SK-N-SH (cell line): ENCODE measurements around the gene CDH2. TPM values are rescaled to one million over a fixed set of nuclear protein-coding genes. Genes with fewer than 3 reads are reported as not detected.

Source experiments
- CTCF ChIA-PET: fragments of 300-600, 350-600 bp; formaldehyde crosslinking; extraction: SDS; loops from one replicate; lab custom pipeline; 2021; lab: Yijun Ruan, JAX
- POLR2A ChIA-PET: fragments of 350-600 bp; sonication (Branson Sonifier 250); formaldehyde crosslinking; extraction: SDS; loops from one replicate; lab custom pipeline; 2020; ENCODE audit warnings: antibody characterized with exemption, inconsistent platforms; lab: Yijun Ruan, JAX
- DNase-seq: peaks from one replicate; pipeline ENCODE4 v3.0.0; 2012
- H2AFZ ChIP-seq: fragments of 200-600 bp; sonication (generic); 2 replicates; pipeline ENCODE4 v1.8.1; 2016; ENCODE audit warnings: antibody characterized with exemption, mild to moderate bottlenecking, low read depth
- H3F3A ChIP-seq: fragments of 200-600 bp; sonication (generic); replicated peaks from 2 replicates; pipeline ENCODE3; 2016; ENCODE audit warnings: antibody characterized with exemption, mild to moderate bottlenecking; ENCODE audit not compliant: insufficient read depth
- H3K27ac ChIP-seq, 2 experiments: fragments of 200-500 bp in 1 of 2; fragments of 200-600 bp in 1 of 2; sonication (Bioruptor generic) in 1 of 2; sonication (generic), shearing (Covaris generic) in 1 of 2; 2 replicates each; pipeline versions ENCODE4 v1.5.1 to v1.6.1; 2014 to 2016; ENCODE audit warnings: low read depth in 2 of 2, inconsistent platforms in 1 of 2, low read length in 1 of 2, mild to moderate bottlenecking in 1 of 2, mixed read lengths in 1 of 2
- H3K27me3 ChIP-seq: fragments of 200-600 bp; sonication (generic), shearing (Covaris generic); 2 replicates; pipeline ENCODE4 v1.6.1; 2016; ENCODE audit warnings: mixed run types; ENCODE audit not compliant: insufficient read depth
- H3K36me3 ChIP-seq, 2 experiments: fragments of 200-500 bp in 1 of 2; fragments of 200-600 bp in 1 of 2; sonication (Bioruptor generic) in 1 of 2; sonication (generic) in 1 of 2; replicated peaks in 1 of 2; 2 replicates each; pipeline versions ENCODE3 to v1.5.1; 2014 to 2016; ENCODE audit warnings: low read length in 1 of 2, mild to moderate bottlenecking in 1 of 2; ENCODE audit not compliant: insufficient read depth in 2 of 2, control insufficient read depth in 1 of 2
- H3K4me1 ChIP-seq, 2 experiments: fragments of 200-500 bp in 1 of 2; fragments of 200-600 bp in 1 of 2; sonication (Bioruptor generic) in 1 of 2; sonication (generic), shearing (Covaris generic) in 1 of 2; 2 replicates each; pipeline versions ENCODE4 v1.5.1 to v1.6.1; 2014 to 2016; ENCODE audit warnings: low read depth in 1 of 2, low read length in 1 of 2, mixed run types in 1 of 2; ENCODE audit not compliant: insufficient read depth in 2 of 2, control insufficient read depth in 1 of 2
- H3K4me2 ChIP-seq: fragments of 200-600 bp; sonication (generic), shearing (Covaris generic); 2 replicates; pipeline ENCODE4 v1.6.1; 2017; ENCODE audit warnings: mixed run types
- H3K4me3 ChIP-seq, 2 experiments: fragments of 200-500 bp in 1 of 2; fragments of 200-600 bp in 1 of 2; sonication (Bioruptor generic) in 1 of 2; sonication (generic), shearing (Covaris generic) in 1 of 2; 2 replicates each; pipeline versions ENCODE4 v1.5.1 to v1.8.1; 2014 to 2016; ENCODE audit warnings: low read depth in 2 of 2, inconsistent platforms in 1 of 2, low read length in 1 of 2, mild to moderate bottlenecking in 1 of 2, mixed read lengths in 1 of 2, moderate library complexity in 1 of 2
- H3K79me2 ChIP-seq: fragments of 200-600 bp; sonication (generic); 2 replicates; pipeline ENCODE4 v1.8.1; 2017; ENCODE audit warnings: mild to moderate bottlenecking; ENCODE audit not compliant: insufficient read depth
- H3K9ac ChIP-seq: fragments of 200-600 bp; sonication (generic); 2 replicates; pipeline ENCODE4 v1.6.1; 2017; ENCODE audit warnings: mixed run types
- H3K9me2 ChIP-seq: fragments of 200-600 bp; sonication (generic); 2 replicates; pipeline ENCODE4 v1.6.1; 2017; ENCODE audit warnings: mixed run types
- H3K9me3 ChIP-seq: fragments of 200-600 bp; sonication (generic); 2 replicates; pipeline ENCODE4 v1.6.1; 2017; ENCODE audit warnings: mixed run types, mild to moderate bottlenecking, moderate library complexity
- H4K20me1 ChIP-seq: fragments of 200-600 bp; sonication (generic); 2 replicates; pipeline ENCODE4 v1.6.1; 2017; ENCODE audit warnings: mild to moderate bottlenecking, mixed run types; ENCODE audit not compliant: insufficient read depth
- ELF1 ChIP-seq: IDR thresholded peaks from 2 replicates; pipeline ENCODE4 v1.4.0; 2012
- EP300 ChIP-seq, 2 experiments: IDR thresholded peaks; 2 replicates each; pipeline versions ENCODE4 v1.4.0 to v1.6.1; 2012; ENCODE audit warnings: borderline replicate concordance in 1 of 2, low read depth in 1 of 2, low read length in 1 of 2
- EZH2phosphoT487 ChIP-seq: fragments of 200-600 bp; sonication (generic); IDR thresholded peaks from 2 replicates; pipeline ENCODE4 v1.6.1; 2017; ENCODE audit warnings: low read depth, mixed run types, mild to moderate bottlenecking, antibody characterized with exemption, moderate library complexity, borderline replicate concordance
- FOSL2 ChIP-seq: IDR thresholded peaks from 2 replicates; pipeline ENCODE4 v1.4.0; 2012; ENCODE audit warnings: low read depth, mild to moderate bottlenecking, moderate library complexity, borderline replicate concordance
- FOXM1 ChIP-seq: IDR thresholded peaks from 2 replicates; pipeline ENCODE4 v1.4.0; 2012; ENCODE audit warnings: low read depth, mild to moderate bottlenecking
- JUND ChIP-seq: IDR thresholded peaks from 2 replicates; pipeline ENCODE4 v1.4.0; 2012
- NFIC ChIP-seq: IDR thresholded peaks from 2 replicates; pipeline ENCODE4 v1.4.0; 2012; ENCODE audit warnings: borderline replicate concordance
- NRF1 ChIP-seq: IDR thresholded peaks from 2 replicates; pipeline ENCODE4 v1.6.1; 2012; ENCODE audit warnings: low read depth, mild to moderate bottlenecking, low read length
- RAD21 ChIP-seq: IDR thresholded peaks from 2 replicates; pipeline ENCODE4 v1.6.1; 2012; ENCODE audit warnings: mild to moderate bottlenecking, low read length
- RCOR1 ChIP-seq: fragments of 150-350 bp; IDR thresholded peaks from 2 replicates; pipeline ENCODE4 v1.6.1; 2017; ENCODE audit warnings: antibody characterized with exemption, low read length
- RFX5 ChIP-seq: IDR thresholded peaks from 2 replicates; pipeline ENCODE4 v1.6.1; 2012; ENCODE audit warnings: mild to moderate bottlenecking, improper control_type of control experiment, low read length
- SMC3 ChIP-seq: IDR thresholded peaks from 2 replicates; pipeline ENCODE4 v1.6.1; 2012; ENCODE audit warnings: low read depth, low read length, improper control_type of control experiment
- TAF1 ChIP-seq: IDR thresholded peaks from 2 replicates; pipeline ENCODE4 v1.6.1; 2012; ENCODE audit warnings: low read depth, mild to moderate bottlenecking, low read length, moderate library complexity, borderline replicate concordance
- WGBS: methylation state at CpG from one replicate; pipeline ENCODE4 v1.1.6; 2017; ENCODE audit warnings: low lambda C conversion rate; 5-methylcytosine and 5-hydroxymethylcytosine counted together
- polyA plus RNA-seq, 3 experiments: library from polyadenylated mRNA; depleted of rRNA; stranded (reverse); fragments of >200 nt; gene quantifications; 2 replicates each; pipeline ENCODE4 v1.2.3, GENCODE V29; 2012
- TF ChIP-seq, protein P1 (sequence below): IDR thresholded peaks from 2 replicates; pipeline ENCODE4 v1.4.0; 2012; ENCODE audit warnings: low read depth, borderline replicate concordance
- TF ChIP-seq, protein P2 (sequence below): fragments of 150-350 bp; IDR thresholded peaks from 2 replicates; pipeline ENCODE4 v1.6.1; 2017; ENCODE audit warnings: antibody characterized with exemption, low read length, low read depth, borderline replicate concordance

The CDH2 gene
- polyA plus RNA-seq, 1 of the 3 experiments (the other 2 are of a cell fraction) = 146 TPM

DNA sequence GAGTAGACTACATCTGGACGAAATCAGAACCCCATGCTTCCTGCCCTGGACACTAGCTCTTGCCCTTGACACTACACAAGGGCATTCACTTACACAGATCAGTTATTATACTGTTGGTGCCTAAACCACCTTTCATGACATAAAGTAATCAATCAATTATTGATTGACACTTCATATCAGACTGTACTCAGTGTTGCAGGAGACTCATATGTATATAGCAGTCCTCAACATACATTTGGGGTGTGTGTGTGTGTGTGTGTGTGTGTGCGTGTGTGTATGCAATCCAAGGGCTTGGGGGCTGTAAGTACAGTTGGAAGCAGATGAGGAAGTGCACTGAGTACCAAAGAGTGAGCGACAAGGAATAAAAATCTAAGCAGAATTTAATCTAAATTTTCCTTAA, 5.1 kb downstream of the CDH2 start:
- Histone ChIP-seq H3F3A (peaks cover 11% of the 10 kb centered on the region), H3K27ac (peak overlapping the region in 1 of 2 experiments; percentile 89; a peak in 1 of 4 replicates), H3K4me3 (peak overlapping the region in 1 of 2 experiments; percentile 36; a peak in 2 of 4 replicates), H3K27me3 (no peaks in the 10 kb centered on the region), H3K9me3 (no peaks in the 10 kb centered on the region), H4K20me1 (peaks cover 88% of the 10 kb centered on the region), H3K79me2 (peaks cover 97% of the 10 kb centered on the region), H2AFZ (no peak overlapping the region), H3K9me2 (no peaks in the 10 kb centered on the region), H3K4me2 (peak overlapping the region; percentile 87), H3K36me3 (peaks cover 11 to 39% of the 10 kb centered on the region in 2 experiments), H3K4me1 (peaks cover 5 to 10% of the 10 kb centered on the region in 2 experiments; a peak in 3 of 4 replicates), H3K9ac (peak overlapping the region; percentile 87; the same call in 1 of the 2 replicates)
- ChIA-PET CTCF (interaction anchor here (1.6 kb wide), 1 partner anchor 84 kb away, joined by 4 read pairs; no protein-coding TSS in a partner anchor), POLR2A (no interaction called here)
- TF ChIP-seq FOSL2 = no peak
- 53% methylated on average over 3 of the region's 3 CpGs for WGBS
- DNase-seq = no peak

DNA sequence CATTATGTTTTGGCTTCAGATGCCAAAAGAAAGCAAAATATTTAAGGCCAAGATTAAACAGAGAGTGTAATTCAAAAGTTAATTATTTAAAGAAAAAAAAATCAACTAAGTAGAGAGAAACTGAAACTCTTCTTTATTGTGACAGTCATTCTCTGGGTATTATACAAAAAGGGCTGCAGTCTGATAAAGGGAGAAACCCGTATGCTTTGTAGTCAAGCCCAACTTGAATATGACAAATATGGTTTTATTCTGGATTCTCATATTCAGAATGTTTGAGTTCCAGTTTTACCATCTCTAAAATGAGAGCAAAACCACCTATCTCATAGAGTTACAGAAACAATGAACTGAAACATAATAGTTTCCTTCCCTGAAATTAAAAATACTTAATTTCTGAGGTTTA, 8.2 kb downstream of the CDH2 start:
- H3F3A ChIP-seq = peaks cover 13% of the 10 kb centered on the region
- peaks cover 95% of the 10 kb centered on the region for H4K20me1 ChIP-seq
- peaks cover 16 to 54% of the 10 kb centered on the region in 2 experiments for H3K36me3 ChIP-seq
- POLR2A ChIA-PET = no interaction called here
- peak overlapping the region; percentile 40; the same call in 1 of the 2 replicates for H3K9ac ChIP-seq
- no peak overlapping the region for H2AFZ ChIP-seq
- no peaks in the 10 kb centered on the region for H3K27me3 ChIP-seq
- H3K4me1 ChIP-seq = peaks cover 0 to 10% of the 10 kb centered on the region in 2 experiments; a peak in 2 of 4 replicates
- 0 out of 4 replicates have a peak overlapping the region, but pooled peaks of 1 of the 2 experiments have one; percentile 18 for H3K4me3 ChIP-seq
- TF ChIP-seq RCOR1 (no peak), RAD21 (no peak), NRF1 (no peak), SMC3 (no peak), JUND (no peak), NFIC (no peak), ELF1 (no peak), EZH2phosphoT487 (no peak), EP300 (IDR thresholded peaks at IDR 0.05; ENCODE audit: borderline replicate concordance in 1 of 2, low read depth in 1 of 2, low read length in 1 of 2) (no peak), TAF1 (no peak), RFX5 (no peak), FOXM1 (no peak)
- TF ChIP-seq, protein P1, sequence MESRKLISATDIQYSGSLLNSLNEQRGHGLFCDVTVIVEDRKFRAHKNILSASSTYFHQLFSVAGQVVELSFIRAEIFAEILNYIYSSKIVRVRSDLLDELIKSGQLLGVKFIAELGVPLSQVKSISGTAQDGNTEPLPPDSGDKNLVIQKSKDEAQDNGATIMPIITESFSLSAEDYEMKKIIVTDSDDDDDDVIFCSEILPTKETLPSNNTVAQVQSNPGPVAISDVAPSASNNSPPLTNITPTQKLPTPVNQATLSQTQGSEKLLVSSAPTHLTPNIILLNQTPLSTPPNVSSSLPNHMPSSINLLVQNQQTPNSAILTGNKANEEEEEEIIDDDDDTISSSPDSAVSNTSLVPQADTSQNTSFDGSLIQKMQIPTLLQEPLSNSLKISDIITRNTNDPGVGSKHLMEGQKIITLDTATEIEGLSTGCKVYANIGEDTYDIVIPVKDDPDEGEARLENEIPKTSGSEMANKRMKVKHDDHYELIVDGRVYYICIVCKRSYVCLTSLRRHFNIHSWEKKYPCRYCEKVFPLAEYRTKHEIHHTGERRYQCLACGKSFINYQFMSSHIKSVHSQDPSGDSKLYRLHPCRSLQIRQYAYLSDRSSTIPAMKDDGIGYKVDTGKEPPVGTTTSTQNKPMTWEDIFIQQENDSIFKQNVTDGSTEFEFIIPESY = no peak
- TF ChIP-seq, protein P2, sequence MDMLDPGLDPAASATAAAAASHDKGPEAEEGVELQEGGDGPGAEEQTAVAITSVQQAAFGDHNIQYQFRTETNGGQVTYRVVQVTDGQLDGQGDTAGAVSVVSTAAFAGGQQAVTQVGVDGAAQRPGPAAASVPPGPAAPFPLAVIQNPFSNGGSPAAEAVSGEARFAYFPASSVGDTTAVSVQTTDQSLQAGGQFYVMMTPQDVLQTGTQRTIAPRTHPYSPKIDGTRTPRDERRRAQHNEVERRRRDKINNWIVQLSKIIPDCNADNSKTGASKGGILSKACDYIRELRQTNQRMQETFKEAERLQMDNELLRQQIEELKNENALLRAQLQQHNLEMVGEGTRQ = no peak
- no peaks in the 10 kb centered on the region for H3K9me3 ChIP-seq
- peak overlapping the region in 1 of 2 experiments; percentile 34; a peak in 1 of 4 replicates for H3K27ac ChIP-seq
- no peak for DNase-seq
- CTCF ChIA-PET = no interaction called here
- H3K79me2 ChIP-seq = peaks cover 100% of the 10 kb centered on the region
- 28% methylated on average over 1 of the region's 1 CpG for WGBS
- peak overlapping the region; percentile 36 for H3K4me2 ChIP-seq
- no peaks in the 10 kb centered on the region for H3K9me2 ChIP-seq
